Thoracic aorta (tissue), 2 donors: ENCODE results near the gene IL36RN. TPM values are rescaled to one million over a fixed set of nuclear protein-coding genes. Genes with fewer than 3 reads are reported as not detected.

Experiments used
- ATAC-seq: fragments of 150-250 bp; one replicate; pipeline ENCODE4 v1.8.0; 2017; ENCODE audit warnings: low read depth; ENCODE audit not compliant: insufficient number of reproducible peaks, low FRiP score
- DNase-seq: peaks from one replicate; pipeline ENCODE4 v3.0.0-alpha.2; 2020; ENCODE audit warnings: low spot score
- H3K27ac ChIP-seq, 2 donors: fragments of 200-600 bp; sonication (generic); 1 replicate in 1 of 2; 2 replicates in 1 of 2; pipeline ENCODE4 v1.5.1; 2016; ENCODE audit warnings: mild to moderate bottlenecking in 2 of 2, moderate library complexity in 2 of 2
- H3K27me3 ChIP-seq: fragments of 200-600 bp; sonication (generic); replicated peaks from 2 replicates; pipeline ENCODE4 v1.6.0; 2016; ENCODE audit warnings: mild to moderate bottlenecking; ENCODE audit not compliant: insufficient read depth
- H3K36me3 ChIP-seq: fragments of 200-600 bp; sonication (generic); one replicate; pipeline ENCODE4 v1.5.1; 2016
- H3K4me1 ChIP-seq, 2 donors: fragments of 200-600 bp; sonication (generic); 1 replicate in 1 of 2; 2 replicates in 1 of 2; pipeline versions ENCODE4 v1.5.1 to v1.6.0; 2016; ENCODE audit warnings: low read depth in 2 of 2, mild to moderate bottlenecking in 1 of 2; ENCODE audit not compliant: control insufficient read depth in 1 of 2
- H3K4me3 ChIP-seq: fragments of 200-600 bp; sonication (generic); 2 replicates; pipeline ENCODE4 v1.5.1; 2016; ENCODE audit warnings: mild to moderate bottlenecking
- H3K9me3 ChIP-seq: fragments of 200-600 bp; sonication (generic); 2 replicates; pipeline ENCODE4 v1.5.1; 2016
- CTCF ChIP-seq: fragments of 200-600 bp; sonication (generic); IDR thresholded peaks from one replicate; pipeline ENCODE4 v1.5.1; 2019; ENCODE audit warnings: antibody characterized with exemption
- total RNA-seq, 2 donors: library from RNA; depleted of rRNA; stranded (reverse); fragments of >200 nt; gene quantifications; one replicate each; pipeline versions ENCODE4 v1.1.0 to v1.2.3, GENCODE V29; 2016

The IL36RN gene
- total RNA-seq, 2 donors from 2014 or later: not detected

GRCh38 chr2:113039719-113040118 is 19.3 kb upstream of the IL36RN start:
- no peaks in the 10 kb centered on the region for H3K27me3 ChIP-seq
- no peak overlapping the region for H3K27ac ChIP-seq
- ATAC-seq (no peak), DNase-seq (no peak)
- H3K4me1 ChIP-seq: no peaks in the 10 kb centered on the region
- TF ChIP-seq CTCF: no peak
- H3K4me3 ChIP-seq: no peak overlapping the region
- no peaks in the 10 kb centered on the region for H3K36me3 ChIP-seq
- no peaks in the 10 kb centered on the region for H3K9me3 ChIP-seq

GRCh38 chr2:113041871-113042270 is 17.1 kb upstream of the IL36RN start:
- H3K4me3 ChIP-seq: no peak overlapping the region
- TF ChIP-seq CTCF: no peak
- ATAC-seq (no peak), DNase-seq (no peak)
- no peaks in the 10 kb centered on the region for H3K9me3 ChIP-seq
- no peak overlapping the region for H3K27ac ChIP-seq
- H3K27me3 ChIP-seq: no peaks in the 10 kb centered on the region
- no peaks in the 10 kb centered on the region for H3K36me3 ChIP-seq
- no peaks in the 10 kb centered on the region for H3K4me1 ChIP-seq

GRCh38 chr2:113046465-113046864 is 12.5 kb upstream of the IL36RN start:
- DNase-seq (no peak), ATAC-seq (no peak)
- H3K36me3 ChIP-seq: no peaks in the 10 kb centered on the region
- no peaks in the 10 kb centered on the region for H3K27me3 ChIP-seq
- no peak overlapping the region for H3K27ac ChIP-seq
- no peak for TF ChIP-seq CTCF
- no peaks in the 10 kb centered on the region for H3K4me1 ChIP-seq
- H3K9me3 ChIP-seq: no peaks in the 10 kb centered on the region
- no peak overlapping the region for H3K4me3 ChIP-seq

- no peaks in the 10 kb centered on the region for H3K36me3 ChIP-seq
- no peaks in the 10 kb centered on the region for H3K27me3 ChIP-seq
- DNase-seq (no peak), ATAC-seq (no peak)
- no peak overlapping the region for H3K4me3 ChIP-seq
- H3K4me1 ChIP-seq: no peaks in the 10 kb centered on the region
- H3K9me3 ChIP-seq: no peaks in the 10 kb centered on the region
- TF ChIP-seq CTCF: no peak
- no peak overlapping the region for H3K27ac ChIP-seq
Observed at GRCh38 chr2:113050921-113051895, 7.8 kb upstream of the IL36RN start.

- ATAC-seq (no peak), DNase-seq (no peak)
- Histone ChIP-seq H3K27ac (no peak within 1 kb of the TSS), H3K4me3 (no peak within 1 kb of the TSS), H3K36me3 (no peaks in the 10 kb centered on the region), H3K9me3 (no peaks in the 10 kb centered on the region), H3K27me3 (no peaks in the 10 kb centered on the region), H3K4me1 (no peaks in the 10 kb centered on the region)
- TF ChIP-seq CTCF: no peak
Observed at GRCh38 chr2:113052396-113052917, 6.5 kb upstream of the IL36RN start, which contains the start of gene IL36B. Gene IL36B (minus strand): TSS chr2:113052867.
